GM19035 (cell line): ENCODE results near the gene RBM12.
A peak's percentile ranks its signal among the peaks of the same experiment; 100 is the strongest.
"Not testable (repeated sequence)": the region's sequence is repeated elsewhere in the genome, so short reads cannot be mapped to it uniquely, and the experiment has no call there.

Experiments used
- ATAC-seq: cut with Tn5 transposase; IDR thresholded peaks from one replicate; pipeline ENCODE4 v1.9.1; 2021; ENCODE audit not compliant: unreplicated experiment

The RBM12 gene

GRCh38 chr20:35699127-35699956, 34.6 kb upstream of the RBM12 start, which contains the start of the genes NFS1 and ROMO1:
TSS of gene NFS1 (minus strand) at chr20:35699352. CDS start at chr20:35699288, 64 bp downstream.
TSS of gene ROMO1 (plus strand) at chr20:35699405. CDS start at chr20:35699633, 228 bp downstream.
- peak; percentile 82 for ATAC-seq

GRCh38 chr20:35698298-35699126, 33.8 kb upstream of the RBM12 start:
- peak; percentile 32 for ATAC-seq

GRCh38 chr20:35697696-35698297, 33.1 kb upstream of the RBM12 start:
- no peak for ATAC-seq

GRCh38 chr20:35695978-35696377, 31.3 kb upstream of the RBM12 start:
- no peak for ATAC-seq

- ATAC-seq: no peak
Measured at GRCh38 chr20:35695245-35695749, 30.6 kb upstream of the RBM12 start.

- no peak for ATAC-seq
Measured at GRCh38 chr20:35690265-35690664, 25.6 kb upstream of the RBM12 start.

- not testable (repeated sequence) for ATAC-seq
Measured at GRCh38 chr20:35686872-35687271, 22.2 kb upstream of the RBM12 start.

GRCh38 chr20:35685368-35685767, 20.7 kb upstream of the RBM12 start:
- ATAC-seq: not testable (repeated sequence)

- ATAC-seq: no peak
Measured at GRCh38 chr20:35681960-35682359, 17.3 kb upstream of the RBM12 start.

GRCh38 chr20:35680452-35681183, 15.9 kb upstream of the RBM12 start:
- ATAC-seq: no peak

GRCh38 chr20:35674921-35675320, 10.2 kb upstream of the RBM12 start:
- no peak for ATAC-seq

- no peak for ATAC-seq
Measured at GRCh38 chr20:35673884-35674283, 9.2 kb upstream of the RBM12 start.

- no peak for ATAC-seq
Measured at GRCh38 chr20:35669681-35670080, 5.0 kb upstream of the RBM12 start.

- no peak for ATAC-seq
Measured at GRCh38 chr20:35669221-35669620, 4.5 kb upstream of the RBM12 start.

GRCh38 chr20:35665949-35666288, 1.2 kb upstream of the RBM12 start:
- no peak for ATAC-seq

- peak; percentile 10 for ATAC-seq
Measured at GRCh38 chr20:35663516-35664465, 909 bp downstream of the RBM12 start.

GRCh38 chr20:35662551-35662950, 2.1 kb downstream of the RBM12 start:
- ATAC-seq: no peak

GRCh38 chr20:35661908-35662307, 2.8 kb downstream of the RBM12 start:
- no peak for ATAC-seq

GRCh38 chr20:35661053-35661452, 3.6 kb downstream of the RBM12 start:
- ATAC-seq: no peak
